PC-3 (cell line): ENCODE data around the gene IGSF21. TPM values are rescaled to one million over a fixed set of nuclear protein-coding genes. Genes with fewer than 3 reads are reported as not detected.

Experiments used
- ATAC-seq: fragments of 200-7000 bp; cut with Tn5 transposase; 2 replicates; pipeline ENCODE4 v1.9.1; 2020; ENCODE audit warnings: mild to moderate bottlenecking, moderate library complexity
- BruUV-seq: library from RNA; stranded (reverse); fragments of 400-500 nt; replicated peaks from 2 replicates; lab custom pipeline; 2021; lab: Mats Ljungman, UMichigan
- CTCF ChIA-PET: fragments of 300-600 bp; sonication (Branson Sonifier 250); formaldehyde crosslinking; loops from one replicate; lab custom pipeline; 2022; ENCODE audit warnings: antibody characterized with exemption; lab: Charles Lee
- POLR2A ChIA-PET: fragments of 300-600 bp; sonication (Branson Sonifier 250); formaldehyde crosslinking; loops from one replicate; lab custom pipeline; 2022; ENCODE audit warnings: antibody characterized with exemption; ENCODE audit not compliant: unreplicated experiment; lab: Charles Lee
- DNase-seq: peaks from one replicate; pipeline ENCODE4 v3.0.0-alpha.2; 2015
- H2AFZ ChIP-seq: fragments of 300-600 bp; sonication (generic); 2 replicates; pipeline ENCODE4 v1.6.0; 2016; ENCODE audit warnings: antibody characterized with exemption, low read length
- H3F3A ChIP-seq: fragments of 300-600 bp; sonication (generic); one replicate; pipeline ENCODE4 v1.6.0; 2017; ENCODE audit warnings: antibody characterized with exemption, low read length, control low read depth, mild to moderate bottlenecking; ENCODE audit not compliant: unreplicated experiment
- H3K27ac ChIP-seq: fragments of 300-600 bp; sonication (generic); 2 replicates; pipeline ENCODE4 v1.5.1; 2016; ENCODE audit warnings: mild to moderate bottlenecking, low read length
- H3K27me3 ChIP-seq: fragments of 300-600 bp; sonication (generic); 2 replicates; pipeline ENCODE4 v1.6.1; 2016; ENCODE audit warnings: low read length, mixed read lengths
- H3K36me3 ChIP-seq: fragments of 300-600 bp; sonication (generic); 2 replicates; pipeline ENCODE4 v1.6.1; 2016; ENCODE audit warnings: low read depth, mixed run types, low read length, mixed read lengths
- H3K4me1 ChIP-seq: fragments of 300-600 bp; sonication (generic); 2 replicates; pipeline ENCODE4 v1.5.1; 2016; ENCODE audit warnings: low read length; ENCODE audit not compliant: insufficient read depth
- H3K4me2 ChIP-seq: fragments of 300-600 bp; sonication (generic); 2 replicates; pipeline ENCODE4 v1.6.0; 2016; ENCODE audit warnings: low read length
- H3K4me3 ChIP-seq: fragments of 300-600 bp; sonication (generic); 2 replicates; pipeline ENCODE4 v1.5.1; 2016; ENCODE audit warnings: mild to moderate bottlenecking, low read length, mixed read lengths
- H3K79me2 ChIP-seq: fragments of 300-600 bp; sonication (generic); 2 replicates; pipeline ENCODE4 v1.6.1; 2017; ENCODE audit warnings: low read length, mixed read lengths
- H3K9ac ChIP-seq: fragments of 300-600 bp; sonication (generic); 2 replicates; pipeline ENCODE4 v1.6.0; 2016; ENCODE audit warnings: mild to moderate bottlenecking, low read length
- H3K9me2 ChIP-seq: fragments of 300-600 bp; sonication (generic); replicated peaks from 2 replicates; pipeline ENCODE4 v1.6.1; 2016; ENCODE audit warnings: mixed run types, low read length, mixed read lengths
- H3K9me3 ChIP-seq: fragments of 300-600 bp; sonication (generic); 2 replicates; pipeline ENCODE4 v1.6.1; 2016; ENCODE audit warnings: low read length, mixed read lengths
- H4K20me1 ChIP-seq: fragments of 300-600 bp; sonication (generic); 2 replicates; pipeline ENCODE4 v1.6.1; 2016; ENCODE audit warnings: low read length, mixed read lengths
- CTCF ChIP-seq: fragments of 300-600 bp; sonication (generic); conservative IDR thresholded peaks from 2 replicates; pipeline ENCODE4 v1.5.1; 2017; ENCODE audit warnings: antibody characterized with exemption, low read depth, mild to moderate bottlenecking, low read length
- EZH2 ChIP-seq: fragments of 300-600 bp; sonication (generic); IDR thresholded peaks from one replicate; pipeline ENCODE4 v1.6.1; 2017; ENCODE audit warnings: antibody characterized with exemption, mild to moderate bottlenecking, low read length; ENCODE audit not compliant: unreplicated experiment
- EZH2phosphoT487 ChIP-seq: fragments of 300-600 bp; sonication (generic); IDR thresholded peaks from 2 replicates; pipeline ENCODE4 v1.6.1; 2018; ENCODE audit warnings: mild to moderate bottlenecking, antibody characterized with exemption, low read length, borderline replicate concordance
- intact Hi-C: fragments of 100-400 bp; cut with micrococcal nuclease; formaldehyde crosslinking; loops from 2 replicates; pipeline ENCODE4 v1.9.0; 2023
- total RNA-seq: library from RNA; depleted of rRNA; stranded (reverse); fragments of >200 nt; gene quantifications from 2 replicates; pipeline ENCODE4 v1.2.3, GENCODE V29; 2014

The IGSF21 gene
- total RNA-seq, 1 experiment from 2014 or later, result not detected

- TF ChIP-seq EZH2phosphoT487 (no peak), CTCF (no peak), EZH2 (no peak)
- Histone ChIP-seq H3F3A (no peaks in the 10 kb centered on the region), H3K79me2 (no peaks in the 10 kb centered on the region), H3K9ac (no peak overlapping the region), H3K36me3 (no peaks in the 10 kb centered on the region), H3K27ac (no peak overlapping the region), H3K9me2 (no peaks in the 10 kb centered on the region), H3K4me3 (no peak overlapping the region), H3K4me1 (no peaks in the 10 kb centered on the region), H4K20me1 (no peaks in the 10 kb centered on the region), H3K4me2 (no peak overlapping the region), H3K27me3 (peaks cover 37% of the 10 kb centered on the region), H2AFZ (no peak overlapping the region), H3K9me3 (no peaks in the 10 kb centered on the region)
- BruUV-seq, result no TSS peak
- no peak for ATAC-seq
- ChIA-PET CTCF (no interaction called here), POLR2A (no interaction called here)
- intact Hi-C loops, result no loop called here
- DNase-seq, result no peak
These were observed 27.5 kb upstream of the IGSF21 start for GRCh38 chr1:18079941-18080735.

DNA sequence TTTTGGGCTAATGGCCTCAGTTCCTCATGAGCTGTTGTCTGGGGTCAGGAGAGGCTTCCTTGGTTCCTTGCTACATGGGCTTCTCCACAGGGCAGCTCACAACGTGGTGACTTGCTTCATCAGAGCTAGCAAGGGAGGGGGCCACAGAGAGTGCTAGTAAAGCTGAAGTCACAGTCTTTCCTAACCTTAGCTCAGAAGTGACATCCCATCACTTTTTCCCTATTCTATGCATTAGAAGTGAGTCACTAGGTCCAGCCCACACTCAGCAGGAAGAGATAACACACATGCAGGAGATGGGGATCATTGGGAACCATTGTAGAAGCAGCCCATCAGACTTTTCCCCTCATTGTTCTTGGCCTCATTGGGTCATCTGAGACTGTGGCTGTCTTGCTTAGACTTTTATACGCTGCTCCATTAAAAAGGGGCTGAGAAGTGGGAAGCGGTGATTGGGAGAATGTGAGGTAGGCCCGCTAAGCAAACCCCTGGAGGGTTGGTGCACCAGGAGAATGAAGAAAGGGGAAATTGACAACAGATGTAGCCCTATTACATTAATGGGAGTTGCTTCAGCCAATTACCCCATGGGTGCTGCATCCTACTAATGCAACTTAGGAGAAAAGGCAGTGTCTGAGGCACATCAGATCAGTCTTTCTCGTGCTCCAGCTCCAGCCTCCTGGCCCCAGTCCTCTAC, 22.1 kb upstream of the IGSF21 start:
- H2AFZ ChIP-seq, result no peak overlapping the region
- no peaks in the 10 kb centered on the region for H4K20me1 ChIP-seq
- H3K9ac ChIP-seq, result no peak overlapping the region
- no peak overlapping the region for H3K27ac ChIP-seq
- BruUV-seq, result no TSS peak
- H3K79me2 ChIP-seq, result no peaks in the 10 kb centered on the region
- no peaks in the 10 kb centered on the region for H3K4me1 ChIP-seq
- no peaks in the 10 kb centered on the region for H3K27me3 ChIP-seq
- H3K36me3 ChIP-seq, result no peaks in the 10 kb centered on the region
- POLR2A ChIA-PET, result no interaction called here
- no peaks in the 10 kb centered on the region for H3K9me2 ChIP-seq
- CTCF ChIA-PET, result no interaction called here
- intact Hi-C loops, result no loop called here
- no peak for ATAC-seq
- no peaks in the 10 kb centered on the region for H3F3A ChIP-seq
- TF ChIP-seq EZH2phosphoT487, result no peak
- TF ChIP-seq EZH2, result no peak
- no peak for TF ChIP-seq CTCF
- H3K4me2 ChIP-seq, result no peak overlapping the region
- no peaks in the 10 kb centered on the region for H3K9me3 ChIP-seq
- DNase-seq, result no peak
- no peak overlapping the region for H3K4me3 ChIP-seq
